SK-N-SH (cell line): ENCODE data around the gene ZFHX3. TPM values are rescaled to one million over a fixed set of nuclear protein-coding genes. Genes with fewer than 3 reads are reported as not detected.

Experiments used
- CTCF ChIA-PET: fragments of 300-600, 350-600 bp; formaldehyde crosslinking; extraction: SDS; loops from one replicate; lab custom pipeline; 2021; lab: Yijun Ruan, JAX
- POLR2A ChIA-PET: fragments of 350-600 bp; sonication (Branson Sonifier 250); formaldehyde crosslinking; extraction: SDS; loops from one replicate; lab custom pipeline; 2020; ENCODE audit warnings: antibody characterized with exemption, inconsistent platforms; lab: Yijun Ruan, JAX
- DNase-seq: peaks from one replicate; pipeline ENCODE4 v3.0.0; 2012
- H2AFZ ChIP-seq: fragments of 200-600 bp; sonication (generic); 2 replicates; pipeline ENCODE4 v1.8.1; 2016; ENCODE audit warnings: antibody characterized with exemption, mild to moderate bottlenecking, low read depth
- H3F3A ChIP-seq: fragments of 200-600 bp; sonication (generic); replicated peaks from 2 replicates; pipeline ENCODE3; 2016; ENCODE audit warnings: antibody characterized with exemption, mild to moderate bottlenecking; ENCODE audit not compliant: insufficient read depth
- H3K27ac ChIP-seq, 2 experiments: fragments of 200-500 bp in 1 of 2; fragments of 200-600 bp in 1 of 2; sonication (Bioruptor generic) in 1 of 2; sonication (generic), shearing (Covaris generic) in 1 of 2; 2 replicates each; pipeline versions ENCODE4 v1.5.1 to v1.6.1; 2014 to 2016; ENCODE audit warnings: low read depth in 2 of 2, inconsistent platforms in 1 of 2, low read length in 1 of 2, mild to moderate bottlenecking in 1 of 2, mixed read lengths in 1 of 2
- H3K27me3 ChIP-seq: fragments of 200-600 bp; sonication (generic), shearing (Covaris generic); 2 replicates; pipeline ENCODE4 v1.6.1; 2016; ENCODE audit warnings: mixed run types; ENCODE audit not compliant: insufficient read depth
- H3K36me3 ChIP-seq, 2 experiments: fragments of 200-500 bp in 1 of 2; fragments of 200-600 bp in 1 of 2; sonication (Bioruptor generic) in 1 of 2; sonication (generic) in 1 of 2; replicated peaks in 1 of 2; 2 replicates each; pipeline versions ENCODE3 to v1.5.1; 2014 to 2016; ENCODE audit warnings: low read length in 1 of 2, mild to moderate bottlenecking in 1 of 2; ENCODE audit not compliant: insufficient read depth in 2 of 2, control insufficient read depth in 1 of 2
- H3K4me1 ChIP-seq, 2 experiments: fragments of 200-500 bp in 1 of 2; fragments of 200-600 bp in 1 of 2; sonication (Bioruptor generic) in 1 of 2; sonication (generic), shearing (Covaris generic) in 1 of 2; 2 replicates each; pipeline versions ENCODE4 v1.5.1 to v1.6.1; 2014 to 2016; ENCODE audit warnings: low read depth in 1 of 2, low read length in 1 of 2, mixed run types in 1 of 2; ENCODE audit not compliant: insufficient read depth in 2 of 2, control insufficient read depth in 1 of 2
- H3K4me2 ChIP-seq: fragments of 200-600 bp; sonication (generic), shearing (Covaris generic); 2 replicates; pipeline ENCODE4 v1.6.1; 2017; ENCODE audit warnings: mixed run types
- H3K4me3 ChIP-seq, 2 experiments: fragments of 200-500 bp in 1 of 2; fragments of 200-600 bp in 1 of 2; sonication (Bioruptor generic) in 1 of 2; sonication (generic), shearing (Covaris generic) in 1 of 2; 2 replicates each; pipeline versions ENCODE4 v1.5.1 to v1.8.1; 2014 to 2016; ENCODE audit warnings: low read depth in 2 of 2, inconsistent platforms in 1 of 2, low read length in 1 of 2, mild to moderate bottlenecking in 1 of 2, mixed read lengths in 1 of 2, moderate library complexity in 1 of 2
- H3K79me2 ChIP-seq: fragments of 200-600 bp; sonication (generic); 2 replicates; pipeline ENCODE4 v1.8.1; 2017; ENCODE audit warnings: mild to moderate bottlenecking; ENCODE audit not compliant: insufficient read depth
- H3K9ac ChIP-seq: fragments of 200-600 bp; sonication (generic); 2 replicates; pipeline ENCODE4 v1.6.1; 2017; ENCODE audit warnings: mixed run types
- H3K9me2 ChIP-seq: fragments of 200-600 bp; sonication (generic); 2 replicates; pipeline ENCODE4 v1.6.1; 2017; ENCODE audit warnings: mixed run types
- H3K9me3 ChIP-seq: fragments of 200-600 bp; sonication (generic); 2 replicates; pipeline ENCODE4 v1.6.1; 2017; ENCODE audit warnings: mixed run types, mild to moderate bottlenecking, moderate library complexity
- H4K20me1 ChIP-seq: fragments of 200-600 bp; sonication (generic); 2 replicates; pipeline ENCODE4 v1.6.1; 2017; ENCODE audit warnings: mild to moderate bottlenecking, mixed run types; ENCODE audit not compliant: insufficient read depth
- CHD2 ChIP-seq: fragments of 150-350 bp; IDR thresholded peaks from 2 replicates; pipeline ENCODE4 v1.6.1; 2018; ENCODE audit warnings: low read length; ENCODE audit not compliant: partially characterized antibody
- ELF1 ChIP-seq: IDR thresholded peaks from 2 replicates; pipeline ENCODE4 v1.4.0; 2012
- FOXJ3 ChIP-seq: sonication (generic); formaldehyde crosslinking; IDR thresholded peaks from 2 replicates; pipeline ENCODE4 v1.5.1; 2020; ENCODE audit warnings: mild to moderate bottlenecking, missing genetic modification reagents
- GABPA ChIP-seq: IDR thresholded peaks from 2 replicates; pipeline ENCODE4 v1.4.0; 2012; ENCODE audit warnings: low read depth, mild to moderate bottlenecking
- GATA2 ChIP-seq: sonication (generic); formaldehyde crosslinking; IDR thresholded peaks from 2 replicates; pipeline ENCODE4 v1.5.0; 2020; ENCODE audit warnings: mild to moderate bottlenecking, missing genetic modification reagents
- NFIC ChIP-seq: IDR thresholded peaks from 2 replicates; pipeline ENCODE4 v1.4.0; 2012; ENCODE audit warnings: borderline replicate concordance
- RAD21 ChIP-seq: IDR thresholded peaks from 2 replicates; pipeline ENCODE4 v1.6.1; 2012; ENCODE audit warnings: mild to moderate bottlenecking, low read length
- TAF1 ChIP-seq: IDR thresholded peaks from 2 replicates; pipeline ENCODE4 v1.6.1; 2012; ENCODE audit warnings: low read depth, mild to moderate bottlenecking, low read length, moderate library complexity, borderline replicate concordance
- WGBS: methylation state at CpG from one replicate; pipeline ENCODE4 v1.1.6; 2017; ENCODE audit warnings: low lambda C conversion rate; 5-methylcytosine and 5-hydroxymethylcytosine counted together
- polyA plus RNA-seq, 3 experiments: library from polyadenylated mRNA; depleted of rRNA; stranded (reverse); fragments of >200 nt; gene quantifications; 2 replicates each; pipeline ENCODE4 v1.2.3, GENCODE V29; 2012
- TF ChIP-seq, protein P1 (sequence below): IDR thresholded peaks from 2 replicates; pipeline ENCODE4; 2012
- TF ChIP-seq, protein P2 (sequence below): IDR thresholded peaks from 2 replicates; pipeline ENCODE4 v1.4.0; 2012; ENCODE audit warnings: low read depth, borderline replicate concordance
- TF ChIP-seq, protein P3 (sequence below): IDR thresholded peaks from 2 replicates; pipeline ENCODE4 v1.6.1; 2012; ENCODE audit warnings: mild to moderate bottlenecking, low read depth, low read length, moderate library complexity
- TF ChIP-seq, protein P4 (sequence below): fragments of 150-350 bp; IDR thresholded peaks from 2 replicates; pipeline ENCODE4 v1.6.1; 2016; ENCODE audit warnings: mild to moderate bottlenecking, low read depth, low read length

The ZFHX3 gene
- polyA plus RNA-seq, 1 of the 3 experiments (the other 2 are of a cell fraction), result 2.0 TPM

DNA sequence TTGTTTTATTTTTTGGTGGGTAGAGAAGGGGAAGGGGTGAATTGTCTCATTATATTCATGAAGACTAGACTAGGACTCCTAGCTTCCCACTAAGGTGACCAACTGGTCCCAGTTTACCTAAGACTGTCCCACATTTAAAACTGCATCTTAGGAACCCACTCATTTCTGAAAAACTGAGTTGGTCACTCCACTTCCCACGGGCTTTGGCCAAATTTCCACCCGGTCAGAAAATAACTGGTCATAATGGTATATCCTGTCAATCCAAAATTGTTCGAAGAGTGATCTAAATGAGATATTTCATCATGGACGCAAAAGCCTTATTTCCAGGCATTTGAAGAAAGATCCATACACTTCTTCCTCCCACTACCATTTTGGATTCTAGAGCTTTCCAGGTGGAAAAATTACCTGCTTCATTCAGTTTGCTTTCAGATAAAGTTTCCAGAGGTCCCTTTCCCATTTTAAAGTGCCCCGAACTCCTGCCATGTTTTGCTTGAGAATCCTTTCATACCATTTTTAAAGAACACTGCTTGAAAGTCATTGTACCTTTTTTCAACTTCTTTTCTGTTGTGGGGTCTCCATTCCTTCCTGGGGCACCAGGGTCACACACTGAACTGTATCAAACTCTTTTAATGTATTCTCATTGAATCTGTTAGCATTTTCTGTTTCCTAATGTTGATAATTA, 21.8 kb upstream of the ZFHX3 start:
- DNase-seq, result no peak
- no peaks in the 10 kb centered on the region for H3K36me3 ChIP-seq
- peak overlapping the region; percentile 84; the same call in 1 of the 2 replicates for H3K9ac ChIP-seq
- no peak overlapping the region for H3K4me3 ChIP-seq
- ChIA-PET CTCF (interaction anchor here (0.7 to 1.7 kb wide), 6 partner anchors 8 to 965 kb away, joined by 3 to 6 read pairs (median 4); no protein-coding TSS in a partner anchor), POLR2A (interaction anchor here (0.5 kb wide), 1 partner anchor 116 kb away, joined by 3 read pairs; no protein-coding TSS in a partner anchor)
- peak overlapping the region; percentile 95 to 100 for H3K27ac ChIP-seq
- H3K9me3 ChIP-seq, result no peaks in the 10 kb centered on the region
- peak overlapping the region; percentile 74 for H3K4me2 ChIP-seq
- TF ChIP-seq, protein P1, sequence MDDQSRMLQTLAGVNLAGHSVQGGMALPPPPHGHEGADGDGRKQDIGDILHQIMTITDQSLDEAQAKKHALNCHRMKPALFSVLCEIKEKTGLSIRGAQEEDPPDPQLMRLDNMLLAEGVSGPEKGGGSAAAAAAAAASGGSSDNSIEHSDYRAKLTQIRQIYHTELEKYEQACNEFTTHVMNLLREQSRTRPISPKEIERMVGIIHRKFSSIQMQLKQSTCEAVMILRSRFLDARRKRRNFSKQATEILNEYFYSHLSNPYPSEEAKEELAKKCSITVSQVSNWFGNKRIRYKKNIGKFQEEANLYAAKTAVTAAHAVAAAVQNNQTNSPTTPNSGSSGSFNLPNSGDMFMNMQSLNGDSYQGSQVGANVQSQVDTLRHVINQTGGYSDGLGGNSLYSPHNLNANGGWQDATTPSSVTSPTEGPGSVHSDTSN, result no peak
- no peak for TF ChIP-seq CHD2
- no peak for TF ChIP-seq NFIC
- no peak for TF ChIP-seq ELF1
- TF ChIP-seq, protein P2, sequence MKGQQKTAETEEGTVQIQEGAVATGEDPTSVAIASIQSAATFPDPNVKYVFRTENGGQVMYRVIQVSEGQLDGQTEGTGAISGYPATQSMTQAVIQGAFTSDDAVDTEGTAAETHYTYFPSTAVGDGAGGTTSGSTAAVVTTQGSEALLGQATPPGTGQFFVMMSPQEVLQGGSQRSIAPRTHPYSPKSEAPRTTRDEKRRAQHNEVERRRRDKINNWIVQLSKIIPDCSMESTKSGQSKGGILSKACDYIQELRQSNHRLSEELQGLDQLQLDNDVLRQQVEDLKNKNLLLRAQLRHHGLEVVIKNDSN, result no peak
- TF ChIP-seq, protein P3, sequence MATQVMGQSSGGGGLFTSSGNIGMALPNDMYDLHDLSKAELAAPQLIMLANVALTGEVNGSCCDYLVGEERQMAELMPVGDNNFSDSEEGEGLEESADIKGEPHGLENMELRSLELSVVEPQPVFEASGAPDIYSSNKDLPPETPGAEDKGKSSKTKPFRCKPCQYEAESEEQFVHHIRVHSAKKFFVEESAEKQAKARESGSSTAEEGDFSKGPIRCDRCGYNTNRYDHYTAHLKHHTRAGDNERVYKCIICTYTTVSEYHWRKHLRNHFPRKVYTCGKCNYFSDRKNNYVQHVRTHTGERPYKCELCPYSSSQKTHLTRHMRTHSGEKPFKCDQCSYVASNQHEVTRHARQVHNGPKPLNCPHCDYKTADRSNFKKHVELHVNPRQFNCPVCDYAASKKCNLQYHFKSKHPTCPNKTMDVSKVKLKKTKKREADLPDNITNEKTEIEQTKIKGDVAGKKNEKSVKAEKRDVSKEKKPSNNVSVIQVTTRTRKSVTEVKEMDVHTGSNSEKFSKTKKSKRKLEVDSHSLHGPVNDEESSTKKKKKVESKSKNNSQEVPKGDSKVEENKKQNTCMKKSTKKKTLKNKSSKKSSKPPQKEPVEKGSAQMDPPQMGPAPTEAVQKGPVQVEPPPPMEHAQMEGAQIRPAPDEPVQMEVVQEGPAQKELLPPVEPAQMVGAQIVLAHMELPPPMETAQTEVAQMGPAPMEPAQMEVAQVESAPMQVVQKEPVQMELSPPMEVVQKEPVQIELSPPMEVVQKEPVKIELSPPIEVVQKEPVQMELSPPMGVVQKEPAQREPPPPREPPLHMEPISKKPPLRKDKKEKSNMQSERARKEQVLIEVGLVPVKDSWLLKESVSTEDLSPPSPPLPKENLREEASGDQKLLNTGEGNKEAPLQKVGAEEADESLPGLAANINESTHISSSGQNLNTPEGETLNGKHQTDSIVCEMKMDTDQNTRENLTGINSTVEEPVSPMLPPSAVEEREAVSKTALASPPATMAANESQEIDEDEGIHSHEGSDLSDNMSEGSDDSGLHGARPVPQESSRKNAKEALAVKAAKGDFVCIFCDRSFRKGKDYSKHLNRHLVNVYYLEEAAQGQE, result no peak
- TF ChIP-seq GATA2 (CRISPR knock-in tag), result no peak
- no peak for TF ChIP-seq TAF1
- no peak for TF ChIP-seq RAD21
- TF ChIP-seq GABPA, result no peak
- TF ChIP-seq, protein P4, sequence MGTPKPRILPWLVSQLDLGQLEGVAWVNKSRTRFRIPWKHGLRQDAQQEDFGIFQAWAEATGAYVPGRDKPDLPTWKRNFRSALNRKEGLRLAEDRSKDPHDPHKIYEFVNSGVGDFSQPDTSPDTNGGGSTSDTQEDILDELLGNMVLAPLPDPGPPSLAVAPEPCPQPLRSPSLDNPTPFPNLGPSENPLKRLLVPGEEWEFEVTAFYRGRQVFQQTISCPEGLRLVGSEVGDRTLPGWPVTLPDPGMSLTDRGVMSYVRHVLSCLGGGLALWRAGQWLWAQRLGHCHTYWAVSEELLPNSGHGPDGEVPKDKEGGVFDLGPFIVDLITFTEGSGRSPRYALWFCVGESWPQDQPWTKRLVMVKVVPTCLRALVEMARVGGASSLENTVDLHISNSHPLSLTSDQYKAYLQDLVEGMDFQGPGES, result no peak
- no peak for TF ChIP-seq FOXJ3 (CRISPR knock-in tag)
- 0 out of 2 replicates have a peak overlapping the region, but pooled peaks have one; percentile 79 for H2AFZ ChIP-seq
- H3K79me2 ChIP-seq, result no peaks in the 10 kb centered on the region
- H3K4me1 ChIP-seq, result peaks cover 23 to 35% of the 10 kb centered on the region in 2 experiments
- H3K27me3 ChIP-seq, result no peaks in the 10 kb centered on the region
- H4K20me1 ChIP-seq, result no peaks in the 10 kb centered on the region
- no peaks in the 10 kb centered on the region for H3K9me2 ChIP-seq
- WGBS, result 95% methylated on average over 5 of the region's 5 CpGs
- H3F3A ChIP-seq, result peaks cover 31% of the 10 kb centered on the region
